WTC11 (cell line): ENCODE results near the gene RBM34. TPM values are rescaled to one million over a fixed set of nuclear protein-coding genes. Genes with fewer than 3 reads are reported as not detected.

Source experiments
- ATAC-seq: fragments of 200-7000 bp; cut with Tn5 transposase; 2 replicates; pipeline ENCODE4 v1.10.0; 2021; ENCODE audit warnings: mild to moderate bottlenecking, moderate library complexity
- CTCF ChIA-PET: fragments of 300-600 bp; sonication (Branson Sonifier 250); formaldehyde crosslinking; loops from one replicate; lab custom pipeline; 2021; ENCODE audit warnings: antibody characterized with exemption; lab: Charles Lee
- POLR2A ChIA-PET: fragments of 350-600 bp; sonication (Branson Sonifier 250); formaldehyde crosslinking; loops from one replicate; lab custom pipeline; 2021; ENCODE audit warnings: antibody characterized with exemption; lab: Charles Lee
- DNase-seq: peaks from one replicate; pipeline ENCODE4 v3.0.0; 2021; ENCODE audit warnings: low spot score
- H3K27ac Mint-ChIP-seq: 2 replicates; pipeline ENCODE4 v1.8.0; 2021; ENCODE audit warnings: mixed read lengths
- H3K27me3 Mint-ChIP-seq: 2 replicates; pipeline ENCODE4 v1.8.0; 2021; ENCODE audit warnings: low read depth, mild to moderate bottlenecking, moderate library complexity, mixed read lengths
- H3K36me3 Mint-ChIP-seq: 2 replicates; pipeline ENCODE4 v1.8.0; 2021; ENCODE audit warnings: mixed read lengths
- H3K4me1 Mint-ChIP-seq: 2 replicates; pipeline ENCODE4 v1.8.0; 2022; ENCODE audit warnings: mixed read lengths
- H3K4me3 Mint-ChIP-seq: 2 replicates; pipeline ENCODE4 v1.8.0; 2021; ENCODE audit warnings: mild to moderate bottlenecking, moderate library complexity, mixed read lengths
- H3K9me3 Mint-ChIP-seq: 2 replicates; pipeline ENCODE4 v1.8.0; 2021; ENCODE audit warnings: mixed read lengths
- CREM ChIP-seq: sonication (generic); formaldehyde crosslinking; IDR thresholded peaks from 2 replicates; pipeline ENCODE4 v1.8.1; 2022; ENCODE audit warnings: mild to moderate bottlenecking, missing genetic modification reagents, moderate library complexity
- FOXJ3 ChIP-seq: sonication (generic); formaldehyde crosslinking; IDR thresholded peaks from 2 replicates; pipeline ENCODE4 v1.9.0; 2021; ENCODE audit warnings: missing genetic modification reagents, mild to moderate bottlenecking, borderline replicate concordance
- JUN ChIP-seq: sonication (generic); formaldehyde crosslinking; IDR thresholded peaks from 2 replicates; pipeline ENCODE4 v1.8.0; 2023; ENCODE audit warnings: mild to moderate bottlenecking, missing genetic modification reagents
- KAT7 ChIP-seq: sonication (generic); formaldehyde crosslinking; IDR thresholded peaks from 2 replicates; pipeline ENCODE4 v1.8.1; 2023; ENCODE audit warnings: missing genetic modification reagents, mild to moderate bottlenecking, borderline replicate concordance
- MXD4 ChIP-seq: fragments of 250-450 bp; sonication (Bioruptor Pico); IDR thresholded peaks from 2 replicates; pipeline ENCODE4 v1.8.0; 2021; ENCODE audit warnings: mild to moderate bottlenecking, moderate library complexity, borderline replicate concordance
- NR1H2 ChIP-seq: sonication (generic); formaldehyde crosslinking; IDR thresholded peaks from 2 replicates; pipeline ENCODE4 v1.9.0; 2021; ENCODE audit warnings: mild to moderate bottlenecking, moderate library complexity, missing genetic modification reagents
- NR3C1 ChIP-seq: sonication (generic); formaldehyde crosslinking; conservative IDR thresholded peaks from 2 replicates; pipeline ENCODE4 v1.8.1; 2023; ENCODE audit warnings: low read depth, mild to moderate bottlenecking, missing genetic modification reagents
- PRRX2 ChIP-seq: fragments of 250-450 bp; sonication (Bioruptor Pico); IDR thresholded peaks from 2 replicates; pipeline ENCODE4 v1.8.0; 2021; ENCODE audit warnings: mild to moderate bottlenecking
- RELA ChIP-seq: sonication (generic); formaldehyde crosslinking; IDR thresholded peaks from 2 replicates; pipeline ENCODE4 v1.8.1; 2022; ENCODE audit warnings: missing genetic modification reagents, mild to moderate bottlenecking, borderline replicate concordance
- SMAD3 ChIP-seq: sonication (generic); formaldehyde crosslinking; IDR thresholded peaks from 2 replicates; pipeline ENCODE4 v1.8.0; 2022; ENCODE audit warnings: missing genetic modification reagents, mild to moderate bottlenecking, borderline replicate concordance
- TEAD1 ChIP-seq: sonication (generic); formaldehyde crosslinking; IDR thresholded peaks from 2 replicates; pipeline ENCODE4 v1.8.0; 2022; ENCODE audit warnings: mild to moderate bottlenecking, missing genetic modification reagents
- TP53 ChIP-seq: sonication (generic); formaldehyde crosslinking; IDR thresholded peaks from 2 replicates; pipeline ENCODE4 v1.8.1; 2023; ENCODE audit warnings: mild to moderate bottlenecking, missing genetic modification reagents
- total RNA-seq: library from RNA; stranded (reverse); gene quantifications from 3 replicates; pipeline ENCODE4 v1.2.3, GENCODE V29; 2021
- TF ChIP-seq, protein P1 (sequence below): sonication (generic); formaldehyde crosslinking; IDR thresholded peaks from 2 replicates; pipeline ENCODE4 v1.8.1; 2023; ENCODE audit warnings: mild to moderate bottlenecking, missing genetic modification reagents, borderline replicate concordance
- TF ChIP-seq, protein P2 (sequence below): sonication (generic); formaldehyde crosslinking; IDR thresholded peaks from 2 replicates; pipeline ENCODE4 v1.8.0; 2023; ENCODE audit warnings: missing genetic modification reagents, mild to moderate bottlenecking, borderline replicate concordance
- TF ChIP-seq, protein P3 (sequence below): sonication (generic); formaldehyde crosslinking; IDR thresholded peaks from 2 replicates; pipeline ENCODE4 v1.8.0; 2022; ENCODE audit warnings: mild to moderate bottlenecking, missing genetic modification reagents
- TF ChIP-seq, protein P4 (sequence below): sonication (generic); formaldehyde crosslinking; IDR thresholded peaks from 2 replicates; pipeline ENCODE4 v1.8.1; 2023; ENCODE audit warnings: mild to moderate bottlenecking, missing genetic modification reagents

The RBM34 gene
- total RNA-seq, 1 experiment from 2014 or later = 112 TPM

DNA sequence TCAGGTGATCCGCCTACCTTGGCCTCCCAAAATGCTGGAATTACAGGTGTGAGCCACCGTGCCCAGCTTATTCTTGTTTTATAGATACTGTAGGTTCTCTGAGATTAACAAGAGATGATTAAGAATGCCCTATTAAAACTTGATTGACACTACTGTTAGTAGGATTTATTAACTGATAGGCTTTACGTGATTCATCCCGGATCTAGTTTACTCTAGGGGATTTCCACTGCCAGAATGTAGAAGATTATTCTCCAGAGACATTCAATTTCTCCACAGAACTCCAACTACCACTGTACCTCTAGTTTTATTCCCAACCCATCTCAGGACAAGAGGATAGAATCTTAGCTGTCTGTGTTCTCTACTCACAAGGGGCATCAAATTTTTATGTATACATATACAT lies 26.3 kb upstream of the RBM34 start (continued):
- TF ChIP-seq, protein P1, sequence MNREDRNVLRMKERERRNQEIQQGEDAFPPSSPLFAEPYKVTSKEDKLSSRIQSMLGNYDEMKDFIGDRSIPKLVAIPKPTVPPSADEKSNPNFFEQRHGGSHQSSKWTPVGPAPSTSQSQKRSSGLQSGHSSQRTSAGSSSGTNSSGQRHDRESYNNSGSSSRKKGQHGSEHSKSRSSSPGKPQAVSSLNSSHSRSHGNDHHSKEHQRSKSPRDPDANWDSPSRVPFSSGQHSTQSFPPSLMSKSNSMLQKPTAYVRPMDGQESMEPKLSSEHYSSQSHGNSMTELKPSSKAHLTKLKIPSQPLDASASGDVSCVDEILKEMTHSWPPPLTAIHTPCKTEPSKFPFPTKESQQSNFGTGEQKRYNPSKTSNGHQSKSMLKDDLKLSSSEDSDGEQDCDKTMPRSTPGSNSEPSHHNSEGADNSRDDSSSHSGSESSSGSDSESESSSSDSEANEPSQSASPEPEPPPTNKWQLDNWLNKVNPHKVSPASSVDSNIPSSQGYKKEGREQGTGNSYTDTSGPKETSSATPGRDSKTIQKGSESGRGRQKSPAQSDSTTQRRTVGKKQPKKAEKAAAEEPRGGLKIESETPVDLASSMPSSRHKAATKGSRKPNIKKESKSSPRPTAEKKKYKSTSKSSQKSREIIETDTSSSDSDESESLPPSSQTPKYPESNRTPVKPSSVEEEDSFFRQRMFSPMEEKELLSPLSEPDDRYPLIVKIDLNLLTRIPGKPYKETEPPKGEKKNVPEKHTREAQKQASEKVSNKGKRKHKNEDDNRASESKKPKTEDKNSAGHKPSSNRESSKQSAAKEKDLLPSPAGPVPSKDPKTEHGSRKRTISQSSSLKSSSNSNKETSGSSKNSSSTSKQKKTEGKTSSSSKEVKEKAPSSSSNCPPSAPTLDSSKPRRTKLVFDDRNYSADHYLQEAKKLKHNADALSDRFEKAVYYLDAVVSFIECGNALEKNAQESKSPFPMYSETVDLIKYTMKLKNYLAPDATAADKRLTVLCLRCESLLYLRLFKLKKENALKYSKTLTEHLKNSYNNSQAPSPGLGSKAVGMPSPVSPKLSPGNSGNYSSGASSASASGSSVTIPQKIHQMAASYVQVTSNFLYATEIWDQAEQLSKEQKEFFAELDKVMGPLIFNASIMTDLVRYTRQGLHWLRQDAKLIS = no peak

DNA sequence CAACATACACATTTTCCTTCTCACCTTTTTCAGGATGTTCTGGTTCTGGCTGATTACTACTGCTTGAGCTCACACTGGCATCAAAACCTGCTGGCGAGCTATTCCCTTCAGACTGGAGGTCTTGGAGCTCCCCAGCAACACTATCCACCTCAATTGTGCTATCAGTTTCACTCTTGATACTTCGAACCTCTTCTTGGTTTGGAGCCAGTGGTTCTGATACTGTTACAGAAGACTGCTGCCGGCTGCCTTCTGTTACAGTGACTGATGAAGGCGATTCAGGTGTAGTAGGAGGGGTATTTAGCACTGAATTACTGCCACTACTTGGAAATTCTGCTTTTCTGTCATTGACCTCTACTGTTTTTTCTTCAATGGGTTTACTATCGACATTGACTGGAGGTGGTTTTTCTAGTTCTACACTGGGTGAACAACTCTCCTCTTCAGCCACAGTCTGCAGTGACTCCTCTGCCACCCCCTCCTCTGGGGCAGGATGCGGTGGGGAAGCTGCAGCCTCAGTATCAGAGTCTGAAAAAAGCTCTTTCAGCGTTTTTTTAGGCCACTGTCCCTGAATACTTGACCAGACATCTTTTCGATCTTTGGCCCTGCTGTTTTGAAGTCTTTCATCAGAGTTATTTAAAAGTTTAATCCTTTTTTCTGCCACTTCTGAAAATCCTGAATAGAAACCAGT lies 20.7 kb upstream of the RBM34 start:
- ATAC-seq = no peak
- POLR2A ChIA-PET = interaction anchor here (0.6 kb wide), 1 partner anchor 23 kb away, joined by 4 read pairs; no protein-coding TSS in a partner anchor
- CTCF ChIA-PET = no interaction called here

DNA sequence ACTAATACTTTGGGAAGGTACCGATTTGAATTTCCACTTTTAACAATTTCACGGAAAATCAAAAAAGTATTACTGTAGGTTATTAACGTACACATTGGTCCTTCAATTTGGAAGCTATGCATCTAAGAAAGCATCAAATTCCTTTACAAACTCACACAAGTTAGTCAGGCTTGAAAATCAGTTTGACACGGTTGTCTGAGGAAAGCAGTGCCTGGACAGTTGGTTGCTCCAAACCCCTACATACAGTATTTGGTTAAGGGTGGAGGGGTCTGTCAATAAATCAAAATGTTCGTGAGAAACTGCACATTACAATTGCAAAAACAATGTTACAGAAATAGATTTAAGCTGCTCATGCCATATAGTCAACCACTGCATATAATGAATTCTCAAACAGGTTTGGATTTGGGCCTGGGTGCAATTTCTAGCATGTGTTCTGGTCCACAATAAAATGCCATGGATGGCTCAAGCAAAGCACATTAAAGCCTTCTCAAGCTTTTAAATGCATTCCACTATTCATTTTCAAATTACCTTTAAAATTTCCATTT lies 19.9 kb upstream of the RBM34 start:
- ChIA-PET POLR2A (interaction anchor here (0.5 kb wide), 1 partner anchor 213 kb away, joined by 10 read pairs; no protein-coding TSS in a partner anchor), CTCF (no interaction called here)
- no peaks in the 10 kb centered on the region for H3K4me1 Mint-ChIP-seq
- DNase-seq (no peak), ATAC-seq (no peak)
- H3K27me3 Mint-ChIP-seq = no peaks in the 10 kb centered on the region
- H3K4me3 Mint-ChIP-seq = no peak overlapping the region
- TF ChIP-seq NR3C1 (CRISPR knock-in tag) (no peak), RELA (CRISPR knock-in tag) (no peak), JUN (CRISPR knock-in tag) (no peak), KAT7 (CRISPR knock-in tag) (no peak), SMAD3 (CRISPR knock-in tag) (no peak), NR1H2 (CRISPR knock-in tag) (no peak), TEAD1 (CRISPR knock-in tag) (no peak)
- H3K36me3 Mint-ChIP-seq = peaks cover 30% of the 10 kb centered on the region
- H3K27ac Mint-ChIP-seq = no peak overlapping the region
- no peaks in the 10 kb centered on the region for H3K9me3 Mint-ChIP-seq

More for the DNA sequence above, 20.7 kb upstream of the RBM34 start:
- TF ChIP-seq, protein P2, sequence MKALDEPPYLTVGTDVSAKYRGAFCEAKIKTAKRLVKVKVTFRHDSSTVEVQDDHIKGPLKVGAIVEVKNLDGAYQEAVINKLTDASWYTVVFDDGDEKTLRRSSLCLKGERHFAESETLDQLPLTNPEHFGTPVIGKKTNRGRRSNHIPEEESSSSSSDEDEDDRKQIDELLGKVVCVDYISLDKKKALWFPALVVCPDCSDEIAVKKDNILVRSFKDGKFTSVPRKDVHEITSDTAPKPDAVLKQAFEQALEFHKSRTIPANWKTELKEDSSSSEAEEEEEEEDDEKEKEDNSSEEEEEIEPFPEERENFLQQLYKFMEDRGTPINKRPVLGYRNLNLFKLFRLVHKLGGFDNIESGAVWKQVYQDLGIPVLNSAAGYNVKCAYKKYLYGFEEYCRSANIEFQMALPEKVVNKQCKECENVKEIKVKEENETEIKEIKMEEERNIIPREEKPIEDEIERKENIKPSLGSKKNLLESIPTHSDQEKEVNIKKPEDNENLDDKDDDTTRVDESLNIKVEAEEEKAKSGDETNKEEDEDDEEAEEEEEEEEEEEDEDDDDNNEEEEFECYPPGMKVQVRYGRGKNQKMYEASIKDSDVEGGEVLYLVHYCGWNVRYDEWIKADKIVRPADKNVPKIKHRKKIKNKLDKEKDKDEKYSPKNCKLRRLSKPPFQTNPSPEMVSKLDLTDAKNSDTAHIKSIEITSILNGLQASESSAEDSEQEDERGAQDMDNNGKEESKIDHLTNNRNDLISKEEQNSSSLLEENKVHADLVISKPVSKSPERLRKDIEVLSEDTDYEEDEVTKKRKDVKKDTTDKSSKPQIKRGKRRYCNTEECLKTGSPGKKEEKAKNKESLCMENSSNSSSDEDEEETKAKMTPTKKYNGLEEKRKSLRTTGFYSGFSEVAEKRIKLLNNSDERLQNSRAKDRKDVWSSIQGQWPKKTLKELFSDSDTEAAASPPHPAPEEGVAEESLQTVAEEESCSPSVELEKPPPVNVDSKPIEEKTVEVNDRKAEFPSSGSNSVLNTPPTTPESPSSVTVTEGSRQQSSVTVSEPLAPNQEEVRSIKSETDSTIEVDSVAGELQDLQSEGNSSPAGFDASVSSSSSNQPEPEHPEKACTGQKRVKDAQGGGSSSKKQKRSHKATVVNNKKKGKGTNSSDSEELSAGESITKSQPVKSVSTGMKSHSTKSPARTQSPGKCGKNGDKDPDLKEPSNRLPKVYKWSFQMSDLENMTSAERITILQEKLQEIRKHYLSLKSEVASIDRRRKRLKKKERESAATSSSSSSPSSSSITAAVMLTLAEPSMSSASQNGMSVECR = no peak
- no peak for TF ChIP-seq PRRX2
- Mint-ChIP-seq H3K4me1 (no peaks in the 10 kb centered on the region), H3K27me3 (no peaks in the 10 kb centered on the region), H3K27ac (no peak overlapping the region), H3K36me3 (peaks cover 26% of the 10 kb centered on the region), H3K9me3 (no peaks in the 10 kb centered on the region), H3K4me3 (no peak overlapping the region)
- no peak for DNase-seq

DNA sequence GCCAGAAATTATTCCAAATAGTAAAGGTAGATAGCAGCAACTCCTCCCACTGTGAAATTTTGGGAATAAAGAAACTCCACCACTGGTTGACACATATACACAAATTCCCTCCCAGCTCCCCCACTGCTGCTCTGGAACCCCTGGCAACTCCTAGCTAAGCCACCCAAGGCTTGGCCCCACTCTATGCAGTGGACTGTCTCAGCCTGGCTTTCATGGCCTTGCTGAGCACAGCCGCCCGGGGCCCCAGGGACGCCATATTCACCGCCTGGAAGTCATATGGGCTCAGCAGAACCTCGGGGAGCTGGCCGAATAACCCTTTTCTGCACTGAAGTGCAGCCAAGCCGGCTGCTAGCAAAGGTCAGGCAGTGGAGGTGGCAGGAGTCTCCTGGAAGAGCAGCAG lies 15.4 kb upstream of the RBM34 start:
- ChIA-PET CTCF (no interaction called here), POLR2A (no interaction called here)
- Mint-ChIP-seq H3K36me3 (peaks cover 58% of the 10 kb centered on the region), H3K4me3 (no peak overlapping the region), H3K9me3 (no peaks in the 10 kb centered on the region), H3K27ac (no peak overlapping the region), H3K27me3 (no peaks in the 10 kb centered on the region), H3K4me1 (no peaks in the 10 kb centered on the region)
- DNase-seq = no peak
- peak; percentile 57 for ATAC-seq
- TF ChIP-seq MXD4 (CRISPR knock-in tag) (no peak), TP53 (CRISPR knock-in tag) (no peak), CREM (CRISPR knock-in tag) (no peak), FOXJ3 (no peak)
- TF ChIP-seq, protein P3, sequence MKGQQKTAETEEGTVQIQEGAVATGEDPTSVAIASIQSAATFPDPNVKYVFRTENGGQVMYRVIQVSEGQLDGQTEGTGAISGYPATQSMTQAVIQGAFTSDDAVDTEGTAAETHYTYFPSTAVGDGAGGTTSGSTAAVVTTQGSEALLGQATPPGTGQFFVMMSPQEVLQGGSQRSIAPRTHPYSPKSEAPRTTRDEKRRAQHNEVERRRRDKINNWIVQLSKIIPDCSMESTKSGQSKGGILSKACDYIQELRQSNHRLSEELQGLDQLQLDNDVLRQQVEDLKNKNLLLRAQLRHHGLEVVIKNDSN = no peak
- TF ChIP-seq, protein P4, sequence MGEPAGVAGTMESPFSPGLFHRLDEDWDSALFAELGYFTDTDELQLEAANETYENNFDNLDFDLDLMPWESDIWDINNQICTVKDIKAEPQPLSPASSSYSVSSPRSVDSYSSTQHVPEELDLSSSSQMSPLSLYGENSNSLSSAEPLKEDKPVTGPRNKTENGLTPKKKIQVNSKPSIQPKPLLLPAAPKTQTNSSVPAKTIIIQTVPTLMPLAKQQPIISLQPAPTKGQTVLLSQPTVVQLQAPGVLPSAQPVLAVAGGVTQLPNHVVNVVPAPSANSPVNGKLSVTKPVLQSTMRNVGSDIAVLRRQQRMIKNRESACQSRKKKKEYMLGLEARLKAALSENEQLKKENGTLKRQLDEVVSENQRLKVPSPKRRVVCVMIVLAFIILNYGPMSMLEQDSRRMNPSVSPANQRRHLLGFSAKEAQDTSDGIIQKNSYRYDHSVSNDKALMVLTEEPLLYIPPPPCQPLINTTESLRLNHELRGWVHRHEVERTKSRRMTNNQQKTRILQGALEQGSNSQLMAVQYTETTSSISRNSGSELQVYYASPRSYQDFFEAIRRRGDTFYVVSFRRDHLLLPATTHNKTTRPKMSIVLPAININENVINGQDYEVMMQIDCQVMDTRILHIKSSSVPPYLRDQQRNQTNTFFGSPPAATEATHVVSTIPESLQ (CRISPR knock-in tag) = no peak
